H1 (cell line): ENCODE measurements around the gene DOCK6. TPM values are rescaled to one million over a fixed set of nuclear protein-coding genes. Genes with fewer than 3 reads are reported as not detected.

Experiments
- EZH2 ChIP-seq: fragments of 200-600 bp; sonication (generic); IDR thresholded peaks from 2 replicates; pipeline ENCODE4 v1.7.1; 2012; ENCODE audit warnings: low read depth, mild to moderate bottlenecking, moderate library complexity, low read length, inconsistent platforms; ENCODE audit not compliant: severe bottlenecking
- polyA plus RNA-seq, 7 experiments: library from polyadenylated mRNA; depleted of rRNA in 3 of 7; stranded (reverse) in 5 of 7; unstranded in 2 of 7; fragments of >200 nt in 5 of 7; fragments of 200-250 nt in 2 of 7; gene quantifications; 1 replicate in 5 of 7; 2 replicates in 1 of 7; 4 replicates in 1 of 7; pipeline versions ENCODE4 v1.2.1 to v1.2.3, GENCODE V29; 2011 to 2013; ENCODE audit warnings: missing spikeins in 2 of 7, mixed read lengths in 2 of 7
- total RNA-seq: library from RNA; stranded (reverse); fragmentation: NEBNext Ultra II Directional; extraction: Animal tissue kit (Norgen Biotek cat#: 25700); gene quantifications from 2 replicates; pipeline ENCODE4 v1.2.1, GENCODE V29; 2021

DOCK6 gene
- total and polyA plus RNA-seq, 2 of the 8 experiments (the other 6 are each of a cell fraction or from before 2014, with no cell fraction given): 25.5 to 54.7 TPM

DNA sequence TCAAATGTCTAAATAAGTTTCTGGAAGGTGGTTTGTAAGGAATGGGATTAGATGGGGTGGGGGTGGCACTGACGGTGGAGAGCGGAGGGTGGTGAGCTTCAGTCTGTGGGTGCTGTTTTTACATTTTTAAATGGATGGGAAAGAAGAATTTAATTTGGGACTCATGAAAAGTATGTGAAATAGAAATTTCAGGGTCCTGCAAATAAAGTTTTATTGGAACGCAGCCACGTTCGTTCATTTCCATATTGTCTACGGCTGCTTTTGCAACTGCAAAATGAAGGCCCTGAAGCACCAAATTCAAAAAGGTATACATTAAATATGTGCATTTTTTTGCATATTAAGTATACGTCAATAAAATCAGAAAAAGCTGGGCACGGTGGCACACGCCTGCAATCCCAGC is 74.9 kb downstream of the DOCK6 start (continued):
- no peak for TF ChIP-seq EZH2
